GM18868 (cell line): Measurements from ENCODE around the gene IFNA2.
"Not testable (repeated sequence)": the region's sequence is repeated elsewhere in the genome, so short reads cannot be mapped to it uniquely, and the experiment has no call there.

Experiments
- ATAC-seq: cut with Tn5 transposase; IDR thresholded peaks from one replicate; pipeline ENCODE4 v1.9.1; 2021; ENCODE audit warnings: mild to moderate bottlenecking, moderate library complexity; ENCODE audit not compliant: unreplicated experiment

The IFNA2 gene

DNA sequence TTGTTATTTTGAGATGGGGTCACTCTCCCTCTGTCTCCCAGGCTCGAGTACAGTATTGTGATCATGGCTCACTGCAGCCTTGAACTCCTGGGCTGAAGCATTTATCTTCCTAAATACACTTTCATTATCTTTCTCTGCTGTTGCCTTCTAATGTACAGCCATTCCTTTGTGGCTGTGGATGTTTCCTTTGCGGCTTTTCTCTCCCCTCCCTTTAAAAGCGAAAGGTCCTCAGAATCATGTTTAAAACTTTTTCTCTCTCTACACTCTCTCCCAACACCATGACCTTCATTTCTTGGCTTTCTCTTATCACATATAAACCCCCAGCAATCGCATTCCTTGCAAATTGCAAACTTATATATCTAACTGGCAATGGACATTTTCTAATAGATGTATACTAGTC is 1.6 kb downstream of the IFNA2 start:
- no peak for ATAC-seq

DNA sequence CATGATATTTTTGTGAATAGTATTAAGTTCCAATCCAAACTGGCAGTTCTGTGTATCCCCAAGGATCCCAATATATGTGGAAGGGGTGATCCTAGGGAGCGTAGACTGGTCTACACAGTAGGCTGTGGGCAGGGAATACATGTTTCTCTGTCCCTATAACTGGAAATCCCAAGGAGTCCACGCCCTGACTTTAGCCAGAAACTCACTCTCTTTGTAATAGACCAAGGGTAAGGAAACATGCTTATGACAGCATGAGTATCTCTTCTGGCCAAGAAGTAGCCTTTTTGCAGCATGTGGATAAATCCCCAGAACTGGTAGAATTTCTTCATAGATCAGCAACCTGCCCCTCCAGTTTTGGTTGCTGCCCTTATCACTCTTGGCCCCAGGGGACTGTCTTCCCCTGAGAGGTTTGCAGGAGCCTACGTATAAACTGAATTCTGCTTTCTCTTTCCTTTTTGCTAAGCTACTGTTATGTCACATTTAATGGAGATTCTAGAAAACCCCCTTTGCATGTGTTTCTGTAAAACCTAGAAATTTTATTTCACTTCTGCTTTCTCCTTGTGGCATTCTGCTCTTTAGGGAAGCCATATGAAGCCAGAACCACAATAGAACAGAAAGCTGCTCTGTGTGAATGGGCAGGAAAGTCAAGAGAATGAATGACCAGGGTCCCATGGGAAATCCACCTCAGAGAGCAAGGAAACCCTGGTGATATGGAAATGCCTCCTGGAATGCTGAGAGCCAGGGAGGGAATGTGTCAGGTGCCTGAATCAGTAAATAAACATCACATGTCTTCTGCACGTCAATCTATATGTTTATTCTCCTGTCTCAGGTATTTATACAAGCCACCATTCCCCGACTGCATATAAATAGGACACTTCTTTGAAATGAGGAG is 3.5 kb downstream of the IFNA2 start:
- ATAC-seq = peak; percentile 96

GRCh38 chr9:21371467-21371866 is 13.7 kb downstream of the IFNA2 start:
- ATAC-seq = not testable (repeated sequence)

DNA sequence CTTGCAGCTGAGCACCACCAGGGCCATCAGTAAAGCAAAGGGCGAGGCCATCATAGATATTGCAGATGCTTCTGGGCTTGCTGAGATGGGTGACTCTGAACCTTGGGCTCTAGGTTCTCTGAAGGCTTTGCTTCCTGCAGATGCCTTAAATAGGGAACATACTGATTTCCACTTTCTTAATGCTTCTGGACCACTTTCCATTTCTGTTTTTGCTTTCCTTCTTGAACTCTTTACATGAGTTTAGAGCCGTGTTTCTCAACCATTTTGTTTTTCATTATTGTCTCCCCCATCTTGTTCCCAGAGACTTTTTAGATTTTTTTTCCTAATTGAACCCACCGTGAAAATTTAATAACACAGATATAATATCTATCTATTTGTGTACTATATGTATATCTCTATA is 17.2 kb downstream of the IFNA2 start, which contains the start of gene IFNA13:
IFNA13 (minus strand) TSS at position 101 of the 400 bp plus-strand sequence; CDS start at position 54, 47 bp downstream.
- no peak for ATAC-seq

GRCh38 chr9:21367169-21367568 is 18.0 kb downstream of the IFNA2 start:
- ATAC-seq = peak; percentile 99

GRCh38 chr9:21362287-21362686 is 22.9 kb downstream of the IFNA2 start:
- no peak for ATAC-seq

DNA sequence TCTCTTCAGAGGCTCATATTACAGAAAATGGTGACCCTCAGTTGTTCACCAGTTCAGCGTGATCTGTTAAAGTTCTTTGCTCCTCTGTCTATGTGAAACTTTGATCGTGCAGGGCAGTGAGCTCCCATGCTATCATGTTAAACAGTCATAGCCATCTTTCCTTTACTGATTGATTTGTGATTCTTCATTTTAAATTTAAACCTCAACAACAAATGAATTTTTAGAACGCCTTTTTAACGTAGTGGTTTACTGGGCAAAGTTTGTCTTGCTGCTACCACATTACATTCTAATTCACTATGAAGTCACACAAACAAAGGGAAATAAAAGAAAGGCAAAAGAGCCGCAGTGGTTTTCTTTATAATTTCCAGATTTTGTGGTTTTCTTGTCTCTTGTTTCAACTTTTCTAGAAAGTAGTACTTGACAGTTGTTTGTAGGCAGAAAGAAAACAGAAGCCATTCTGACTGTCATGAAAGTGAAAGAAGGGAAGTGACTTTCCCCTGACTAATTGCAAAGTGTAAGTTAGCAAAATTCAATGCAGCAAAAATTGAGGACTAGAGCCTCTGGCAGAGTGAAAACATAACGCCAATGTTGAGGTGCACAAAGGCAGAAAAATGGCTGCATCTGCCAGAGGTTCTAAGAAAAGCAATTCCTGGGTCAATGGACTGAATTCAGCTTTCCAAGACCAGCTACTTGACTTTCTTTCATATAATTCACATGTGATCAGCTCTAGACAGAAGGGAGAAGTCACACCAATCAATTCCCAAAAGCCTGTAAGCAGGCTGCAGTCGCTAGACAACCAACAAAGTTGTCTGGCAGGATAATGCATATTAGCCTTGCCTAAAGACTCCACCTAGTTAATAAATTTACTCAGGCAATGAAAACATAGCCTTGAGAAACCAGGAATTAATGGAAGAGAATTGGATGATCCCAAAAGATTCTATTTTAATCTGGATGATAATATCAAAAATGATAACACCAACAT is 27.4 kb downstream of the IFNA2 start:
- ATAC-seq = peak; percentile 96

- peak; percentile 48 for ATAC-seq
Measured at GRCh38 chr9:21350787-21351186, 34.4 kb downstream of the IFNA2 start, which contains the start of gene IFNA6. Gene IFNA6 (minus strand): TSS chr9:21350887. CDS start chr9:21350887, 0 bp downstream.

DNA sequence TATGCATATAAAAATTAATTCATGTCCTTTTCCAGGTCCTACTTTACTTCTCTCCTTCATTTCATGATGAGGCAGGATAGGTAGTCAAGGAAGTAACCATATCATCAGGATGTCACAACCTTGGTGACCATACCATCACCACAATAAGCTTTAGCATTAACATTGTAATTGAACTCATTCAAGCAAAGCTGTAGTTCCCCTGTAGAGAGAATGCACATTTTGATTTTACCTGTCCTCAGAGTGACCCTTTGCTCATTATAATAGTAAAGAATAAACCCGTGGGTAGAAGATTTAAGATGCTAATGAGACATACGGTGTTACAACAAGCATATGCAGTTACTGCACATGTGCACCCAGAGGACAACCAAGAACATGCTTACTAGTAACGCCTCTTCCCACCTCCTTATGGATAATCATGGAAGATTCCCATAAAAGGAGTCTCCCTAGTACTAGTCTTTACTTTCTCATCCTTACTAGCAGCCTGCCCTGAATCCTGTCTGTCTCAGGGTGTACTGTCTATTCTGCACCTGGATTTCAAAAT is 36.7 kb downstream of the IFNA2 start:
- ATAC-seq = no peak

DNA sequence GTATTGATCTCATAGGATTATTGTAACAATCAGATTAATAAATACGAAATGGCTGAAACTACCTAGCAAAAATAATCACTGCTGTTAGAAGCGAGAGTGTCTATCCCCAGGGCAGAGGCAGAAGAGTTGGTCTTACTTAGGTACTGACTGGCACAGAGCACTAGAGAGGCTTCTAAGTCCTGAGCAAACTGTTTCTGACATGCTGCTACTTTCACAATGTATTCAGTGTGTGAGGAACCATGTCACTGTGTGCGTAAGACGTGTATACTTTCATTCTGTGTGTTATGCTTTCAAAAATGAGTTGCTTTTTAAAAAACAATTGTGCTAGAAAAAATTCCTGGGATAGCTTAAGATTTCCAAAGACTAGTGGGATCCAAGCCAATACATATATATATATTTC is 44.5 kb downstream of the IFNA2 start:
- peak; percentile 73 for ATAC-seq

DNA sequence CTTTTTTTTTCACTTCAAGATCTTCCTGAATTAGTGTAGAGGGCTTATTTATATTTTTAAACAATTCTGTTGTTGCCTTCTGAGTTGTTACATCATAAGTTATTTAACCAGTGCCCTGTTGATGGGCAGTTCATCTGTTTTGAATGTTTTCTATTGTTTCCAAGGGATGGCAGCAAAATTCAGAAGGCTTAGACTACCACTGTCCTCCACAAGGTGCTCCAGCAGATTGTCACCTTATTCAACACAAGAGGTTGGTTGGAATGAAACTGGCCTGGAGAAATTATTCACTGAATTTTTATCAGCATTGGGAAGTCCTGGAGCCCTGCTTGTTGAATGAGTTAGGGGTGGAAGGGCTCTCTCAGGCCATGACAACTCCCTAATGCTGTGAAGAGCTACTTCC is 48.7 kb downstream of the IFNA2 start:
- peak; percentile 17 for ATAC-seq

DNA sequence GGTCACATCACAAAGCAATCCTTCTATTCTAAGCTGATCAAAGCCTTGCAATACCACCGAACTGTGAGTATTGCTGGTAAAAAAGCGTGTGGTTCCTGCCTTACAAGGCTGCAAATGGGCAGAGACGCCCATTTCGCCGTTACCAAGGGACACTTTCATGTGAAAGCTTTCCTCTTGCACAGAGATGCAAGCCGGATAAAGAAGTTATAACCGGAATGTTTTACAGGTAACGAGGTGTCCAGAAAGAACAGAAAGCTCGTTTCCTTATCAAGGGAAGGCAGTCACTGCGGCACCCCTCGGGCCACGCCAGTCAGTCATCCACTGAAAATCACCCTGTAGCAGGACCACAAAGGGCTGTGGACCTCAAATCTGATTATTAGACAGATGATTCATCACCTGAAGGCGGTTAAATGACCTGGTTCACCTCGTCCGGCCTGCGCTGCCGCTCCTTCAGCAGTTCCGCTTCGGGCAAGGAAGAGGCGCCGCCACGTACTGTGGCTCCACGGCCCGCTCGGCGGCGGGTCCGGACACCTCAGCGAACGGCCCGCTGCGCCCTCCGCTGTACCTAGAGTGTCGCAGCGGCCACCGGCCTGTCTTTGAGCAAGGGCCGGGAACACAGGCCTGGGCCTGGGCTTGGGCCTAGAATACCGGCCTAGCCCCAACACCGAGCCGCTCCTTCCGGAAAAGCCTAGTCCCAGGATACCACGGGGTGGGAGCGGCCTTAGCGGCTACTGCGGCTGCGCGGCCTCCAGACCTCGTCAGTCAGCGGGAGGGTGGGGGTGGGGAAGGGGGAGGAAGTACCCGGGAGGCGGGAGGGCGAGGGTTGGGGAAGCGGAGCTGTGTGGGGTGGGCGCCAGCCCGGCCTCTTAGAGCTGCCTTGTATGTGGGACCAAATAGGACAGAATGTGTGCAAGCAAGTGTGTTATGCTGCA is 50.2 kb downstream of the IFNA2 start, which contains the start of gene KLHL9:
KLHL9 (minus strand) TSS at position 704 of the 932 bp plus-strand sequence; CDS start at position 159, 545 bp downstream.
- ATAC-seq = peak; percentile 85
